GOT3 (cell line): ENCODE measurements around the gene ZFP3.
"Not testable (repeated sequence)": the region's sequence is repeated elsewhere in the genome, so short reads cannot be mapped to it uniquely, and the experiment has no call there.

Source experiments
- DNase-seq: peaks from one replicate; lab custom pipeline; 2025; ENCODE audit warnings: mixed read lengths; lab: John Stamatoyannopoulos, UW

Gene ZFP3

DNA sequence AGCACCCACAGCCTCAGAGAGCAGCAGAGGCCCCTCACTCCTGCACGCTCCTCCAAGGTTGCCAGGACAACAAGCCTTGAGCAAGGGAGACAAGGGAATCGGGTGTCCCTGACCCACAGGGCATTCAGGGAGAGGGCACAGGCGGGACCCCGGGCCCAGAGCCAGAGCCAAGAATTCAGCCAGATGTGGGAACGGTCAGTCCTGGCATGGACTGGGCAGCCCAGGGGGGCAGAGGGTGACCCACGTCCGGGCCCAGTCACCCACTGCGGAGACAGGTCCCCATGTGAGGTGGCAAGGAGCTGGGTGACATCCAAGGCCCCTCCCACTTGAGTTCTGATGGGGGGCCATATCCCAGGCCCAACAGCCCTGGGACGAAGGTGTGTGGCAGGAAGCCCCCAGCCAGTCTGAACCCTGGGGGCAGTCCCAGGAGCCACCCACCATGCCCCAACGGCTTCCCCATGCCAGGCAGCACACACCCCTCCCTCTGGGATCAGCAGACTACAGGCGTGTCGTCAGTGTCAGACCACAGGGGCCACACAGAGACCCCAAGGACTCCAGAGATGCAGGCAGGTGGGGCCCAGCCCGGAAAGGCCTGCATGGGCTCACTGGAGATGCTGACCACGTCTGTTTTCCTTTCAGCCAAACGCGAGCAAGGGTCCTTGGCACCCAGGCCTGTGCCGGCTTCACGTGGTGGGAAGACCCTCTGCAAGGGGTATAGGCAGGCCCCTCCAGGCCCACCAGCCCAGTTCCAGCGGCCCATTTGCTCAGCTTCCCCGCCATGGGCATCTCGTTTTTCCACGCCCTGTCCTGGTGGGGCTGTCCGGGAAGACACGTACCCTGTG, 60.6 kb downstream of the ZFP3 start:
- DNase-seq: no peak

DNA sequence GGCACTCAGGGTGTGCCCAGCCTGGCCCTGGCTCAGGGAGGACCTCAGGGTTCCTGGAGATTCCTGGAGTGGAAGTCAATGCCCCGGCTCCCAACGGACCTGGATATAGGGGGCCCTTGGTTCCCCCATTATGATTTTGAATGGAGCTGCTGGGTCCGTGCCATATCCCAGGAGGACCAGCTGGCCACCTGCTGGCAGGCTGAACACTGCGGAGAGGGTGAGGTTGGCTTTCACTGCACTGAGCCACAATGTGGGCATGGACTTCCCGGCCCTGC, 61.1 kb downstream of the ZFP3 start:
- DNase-seq: no peak

- DNase-seq: not testable (repeated sequence)
Measured at GRCh38 chr17:5142877-5143276, 64.6 kb downstream of the ZFP3 start.
